Measurements from ENCODE around the gene LRRC74A. TPM values are rescaled to one million over a fixed set of nuclear protein-coding genes. Genes with fewer than 3 reads are reported as not detected.

Gene LRRC74A
- total and polyA plus RNA-seq, 2 experiments from 2014 or later, result not detected

GRCh38 chr14:76855066-76855465 lies 28.9 kb downstream of the LRRC74A start:
- H3K27me3 Mint-ChIP-seq (ENCODE audit: insufficient read depth, low read depth, poor library complexity), result peaks cover 4% of the 10 kb centered on the region
- Histone ChIP-seq H3K9me2 (ENCODE audit: insufficient read depth) (0 out of 2 replicates have a peak, but pooled peaks cover 8% of the 10 kb centered on the region), H3F3A (replicated peaks; ENCODE audit: low read depth) (no peaks in the 10 kb centered on the region), H3K4me1 (ENCODE audit: insufficient read depth) (no peaks in the 10 kb centered on the region), H3K27ac (ENCODE audit: low read depth) (no peak overlapping the region), H3K79me2 (replicated peaks; ENCODE audit: insufficient read depth) (no peaks in the 10 kb centered on the region), H3K36me3 (ENCODE audit: insufficient read depth) (no peaks in the 10 kb centered on the region), H3K4me3 (no peak overlapping the region), H4K20me1 (replicated peaks; ENCODE audit: insufficient read depth) (no peaks in the 10 kb centered on the region), H3K27me3 (ENCODE audit: insufficient read depth) (no peaks in the 10 kb centered on the region), H3K4me2 (no peak overlapping the region), H2AFZ (no peak overlapping the region)
- no peak for DNase-seq (ENCODE audit: low spot score)
- no peaks in the 10 kb centered on the region; the same call in 2 of the 3 replicates for H3K4me1 Mint-ChIP-seq
- H3K27ac Mint-ChIP-seq, result no peak overlapping the region
- H3K4me3 Mint-ChIP-seq, result no peak overlapping the region
- no peaks in the 10 kb centered on the region for H3K9me3 Mint-ChIP-seq
- ATAC-seq, result no peak
- no peak for TF ChIP-seq STAT1 (IDR thresholded peaks at IDR 0.05; ENCODE audit: unreplicated experiment)
- TF ChIP-seq JUNB (IDR thresholded peaks at IDR 0.05; ENCODE audit: unreplicated experiment), result no peak
- TF ChIP-seq NANOG (IDR thresholded peaks at IDR 0.05; ENCODE audit: borderline replicate concordance), result no peak
- TF ChIP-seq ZNF462 (CRISPR knock-in tag; IDR thresholded peaks at IDR 0.05), result no peak
- TF ChIP-seq EZH2phosphoT487 (IDR thresholded peaks at IDR 0.05; ENCODE audit: unreplicated experiment), result no peak
- no peak for TF ChIP-seq CREB1 (CRISPR knock-in tag; IDR thresholded peaks at IDR 0.05; ENCODE audit: low read depth)
- TF ChIP-seq EZH2 (IDR thresholded peaks at IDR 0.05; ENCODE audit: low read depth, unreplicated experiment), result no peak
- no peak for TF ChIP-seq ZNF114 (CRISPR knock-in tag; IDR thresholded peaks at IDR 0.05)
- no peaks in the 10 kb centered on the region for H3K36me3 Mint-ChIP-seq (ENCODE audit: low read depth)
